Cardiac fibroblast (primary cell): Measurements from ENCODE around the gene TEAD2.
A peak's percentile ranks its signal among the peaks of the same experiment; 100 is the strongest.

Source experiments
- DNase-seq, 2 donors: peaks; one replicate each; pipeline versions ENCODE4 v3.0.0 to v3.0.0-alpha.2; 2010; ENCODE audit warnings: low read depth in 2 of 2
- H3K4me3 ChIP-seq, 2 donors: replicated peaks in 1 of 2; 1 replicate in 1 of 2; 2 replicates in 1 of 2; pipeline ENCODE4 v1.5.1; 2011; ENCODE audit warnings: low read depth in 2 of 2, low read length in 2 of 2, mild to moderate bottlenecking in 2 of 2, moderate library complexity in 1 of 2
- TF ChIP-seq, protein P1 (sequence below): IDR thresholded peaks from one replicate; pipeline ENCODE4 v1.5.1; 2011; ENCODE audit warnings: low read depth, mild to moderate bottlenecking, low read length, inconsistent platforms

Gene TEAD2

DNA sequence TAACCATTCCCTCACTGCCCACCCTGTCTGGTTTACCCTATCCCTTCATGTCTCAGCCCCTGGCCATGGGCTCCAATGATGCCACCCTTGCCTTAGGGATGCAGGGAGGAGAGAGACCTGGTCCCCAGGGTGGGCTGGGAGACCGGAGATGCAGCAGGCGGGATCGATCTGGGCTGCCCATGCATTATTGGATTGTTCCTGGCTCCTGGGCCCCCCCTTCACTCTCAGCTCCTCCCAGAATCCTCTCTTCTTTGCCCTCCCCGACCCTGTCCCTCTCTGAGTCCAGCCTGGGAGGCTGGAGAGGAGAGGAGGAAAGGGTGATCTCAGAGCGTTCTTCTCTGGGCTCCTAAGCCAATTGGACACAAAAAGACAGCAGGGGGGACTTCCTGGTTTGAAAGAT lies 31.7 kb upstream of the TEAD2 start:
- TF ChIP-seq, protein P1, sequence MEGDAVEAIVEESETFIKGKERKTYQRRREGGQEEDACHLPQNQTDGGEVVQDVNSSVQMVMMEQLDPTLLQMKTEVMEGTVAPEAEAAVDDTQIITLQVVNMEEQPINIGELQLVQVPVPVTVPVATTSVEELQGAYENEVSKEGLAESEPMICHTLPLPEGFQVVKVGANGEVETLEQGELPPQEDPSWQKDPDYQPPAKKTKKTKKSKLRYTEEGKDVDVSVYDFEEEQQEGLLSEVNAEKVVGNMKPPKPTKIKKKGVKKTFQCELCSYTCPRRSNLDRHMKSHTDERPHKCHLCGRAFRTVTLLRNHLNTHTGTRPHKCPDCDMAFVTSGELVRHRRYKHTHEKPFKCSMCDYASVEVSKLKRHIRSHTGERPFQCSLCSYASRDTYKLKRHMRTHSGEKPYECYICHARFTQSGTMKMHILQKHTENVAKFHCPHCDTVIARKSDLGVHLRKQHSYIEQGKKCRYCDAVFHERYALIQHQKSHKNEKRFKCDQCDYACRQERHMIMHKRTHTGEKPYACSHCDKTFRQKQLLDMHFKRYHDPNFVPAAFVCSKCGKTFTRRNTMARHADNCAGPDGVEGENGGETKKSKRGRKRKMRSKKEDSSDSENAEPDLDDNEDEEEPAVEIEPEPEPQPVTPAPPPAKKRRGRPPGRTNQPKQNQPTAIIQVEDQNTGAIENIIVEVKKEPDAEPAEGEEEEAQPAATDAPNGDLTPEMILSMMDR = no peak
- DNase-seq = no peak
- no peak overlapping the region for H3K4me3 ChIP-seq

DNA sequence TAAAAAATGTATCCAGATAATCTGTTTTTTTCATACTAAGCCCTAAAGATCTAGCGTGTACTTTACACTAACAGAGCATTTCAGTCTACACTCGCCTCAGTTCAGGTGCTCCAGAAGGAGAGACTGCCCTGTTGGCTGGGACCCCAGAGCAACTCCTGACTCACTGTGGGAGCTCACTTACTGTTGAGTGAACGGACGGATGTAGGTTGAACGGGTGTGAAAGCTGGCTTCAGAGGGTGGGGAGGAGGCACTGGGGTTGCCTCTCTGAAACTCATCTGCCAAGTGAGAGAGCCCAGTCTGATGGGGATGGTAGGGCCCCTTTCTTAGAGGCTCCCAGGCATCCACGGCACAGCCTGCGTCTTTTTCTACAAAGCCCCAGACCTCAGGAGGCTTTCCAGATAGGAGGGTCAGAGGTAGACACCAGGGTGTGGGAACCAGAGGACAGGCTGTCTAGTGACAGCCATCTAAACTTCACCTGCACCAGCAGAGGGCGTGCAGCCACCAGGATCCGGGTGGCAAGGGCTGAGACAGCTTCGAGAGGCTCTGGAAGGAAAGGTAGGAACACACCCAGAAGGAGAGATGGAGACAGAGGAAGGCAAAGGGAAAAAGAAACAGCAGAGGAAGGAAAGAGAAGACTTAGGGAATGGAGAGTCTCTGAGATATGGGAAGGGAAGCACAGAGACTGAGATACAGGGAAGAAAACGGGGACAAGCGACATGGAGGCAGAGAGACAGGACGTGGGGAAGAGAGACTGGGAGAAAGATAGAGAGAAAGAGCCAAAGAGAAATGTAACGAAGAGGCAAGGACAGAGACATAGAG lies 29.6 kb upstream of the TEAD2 start:
- H3K4me3 ChIP-seq = no peak overlapping the region
- TF ChIP-seq, protein P1 = peak; percentile 84
- DNase-seq = peak; percentile 73 to 79

DNA sequence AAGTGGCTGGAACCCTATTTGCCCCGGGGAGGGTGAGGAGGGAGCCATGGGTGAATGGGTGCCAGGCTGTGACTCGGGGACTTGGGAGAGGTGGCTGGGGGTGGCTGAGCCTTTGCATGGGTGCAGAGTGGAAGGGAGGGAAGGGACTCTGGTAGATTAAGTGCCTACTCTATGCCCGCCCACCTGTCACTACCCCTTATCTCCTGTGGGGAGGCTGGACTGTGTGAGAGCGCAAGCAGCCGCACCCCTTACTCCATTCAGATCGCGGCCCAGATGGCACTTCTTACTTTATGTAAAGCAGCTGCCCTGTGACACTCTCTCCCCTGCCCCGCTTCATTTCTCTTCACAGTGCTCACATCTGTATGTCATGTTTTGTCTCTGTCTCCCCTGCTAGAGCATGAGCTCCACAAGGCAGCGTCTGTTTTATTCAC lies 28.7 kb upstream of the TEAD2 start:
- no peak for DNase-seq
- TF ChIP-seq, protein P1 = no peak
- H3K4me3 ChIP-seq = no peak overlapping the region

DNA sequence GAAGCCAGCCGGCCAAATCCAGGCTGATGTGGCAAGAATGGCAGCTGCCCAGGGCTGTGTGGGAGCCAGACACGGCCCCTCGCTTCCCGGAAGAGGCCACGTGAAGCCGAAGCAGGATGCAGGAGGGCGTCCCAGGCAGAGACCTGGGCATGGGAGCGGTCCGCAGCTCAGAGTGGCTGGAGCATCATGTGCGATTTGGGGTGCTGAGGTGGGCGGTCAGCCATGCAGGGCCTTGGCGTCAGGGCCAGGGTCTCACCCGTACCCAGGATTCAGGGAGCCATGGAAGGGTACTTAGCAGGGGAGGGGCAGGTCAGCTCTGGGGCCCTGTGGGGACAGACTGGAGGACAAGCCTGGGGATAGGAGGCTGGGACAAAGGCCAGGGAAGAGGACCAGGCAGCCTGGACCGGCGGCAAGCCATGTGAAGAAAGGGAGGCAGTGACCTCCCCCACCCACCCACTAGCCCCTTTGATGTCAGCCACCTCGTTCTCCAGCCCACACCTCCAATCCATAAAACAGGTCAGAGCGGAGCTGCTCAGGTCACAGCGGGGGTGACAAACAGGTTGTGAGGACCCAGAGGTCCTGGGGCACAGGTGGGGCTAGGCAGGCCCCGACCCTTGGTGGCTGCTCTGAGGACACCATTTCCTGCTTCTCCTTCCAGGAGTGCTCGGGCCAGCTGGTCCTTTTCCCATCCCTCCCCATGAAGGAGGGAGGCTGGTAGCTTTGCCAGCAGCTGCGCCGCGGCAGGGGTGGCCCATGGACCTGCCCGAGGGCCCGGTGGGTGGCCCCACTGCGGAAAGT lies 28.1 kb upstream of the TEAD2 start:
- TF ChIP-seq, protein P1 = no peak
- no peak for DNase-seq

DNA sequence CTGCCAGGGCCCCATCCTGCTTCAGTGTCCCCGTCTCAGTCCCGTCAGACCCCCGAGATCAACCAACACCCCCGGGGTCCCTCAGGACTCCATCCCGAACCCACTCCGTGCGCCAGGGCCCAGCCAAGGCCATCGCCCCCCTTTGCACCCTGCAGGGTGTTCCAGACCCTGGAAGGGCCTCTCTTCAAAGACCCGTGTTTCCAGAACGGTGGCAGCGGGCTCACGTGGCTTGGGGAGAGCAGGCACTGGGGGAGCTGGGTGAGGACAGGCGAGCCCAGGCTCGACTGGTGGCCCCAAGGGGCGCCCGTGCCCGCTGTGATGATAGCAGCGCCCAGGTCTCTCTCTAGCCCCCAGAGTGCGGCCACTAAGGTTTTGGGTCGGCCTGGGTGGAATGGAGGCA lies 27.2 kb upstream of the TEAD2 start:
- no peak for DNase-seq
- TF ChIP-seq, protein P1 = no peak
- no peak overlapping the region for H3K4me3 ChIP-seq

More for the DNA sequence above, 28.1 kb upstream of the TEAD2 start:
- H3K4me3 ChIP-seq = no peak overlapping the region

DNA sequence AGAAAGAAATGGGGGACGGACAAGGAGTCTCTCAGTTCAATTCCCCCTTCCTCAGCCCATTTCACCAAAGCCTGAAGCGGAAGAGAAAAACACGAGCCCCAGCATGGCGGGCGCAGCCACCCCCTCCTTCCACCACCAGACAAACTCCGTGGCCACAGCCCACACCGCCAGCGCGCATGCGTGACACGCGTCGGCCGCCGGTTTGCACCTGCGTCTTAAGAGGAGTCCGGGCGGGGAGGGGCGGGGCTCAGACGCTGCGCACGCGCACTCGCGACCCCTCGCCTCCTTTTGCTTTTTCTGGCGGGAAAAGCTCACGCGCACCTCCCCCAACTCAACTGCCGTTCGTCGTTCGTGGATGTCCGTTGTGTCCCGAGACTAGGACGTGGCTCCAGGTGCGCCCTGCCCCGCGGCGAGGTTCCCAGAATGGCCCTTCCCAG lies 25.7 kb upstream of the TEAD2 start, which contains the start of gene KASH5:
Gene KASH5 (plus strand): TSS at position 314 of the 437 bp plus-strand sequence. CDS start 2,635 bp downstream, outside the sequence.
- TF ChIP-seq, protein P1 = no peak
- DNase-seq = peak; percentile 15 to 63
- H3K4me3 ChIP-seq = no peak within 1 kb of the TSS
